Chondrocyte (in vitro differentiated cells): Measurements from ENCODE around the gene GOLGA6C. TPM values are rescaled to one million over a fixed set of nuclear protein-coding genes. Genes with fewer than 3 reads are reported as not detected.
"Not testable (repeated sequence)": the region's sequence is repeated elsewhere in the genome, so short reads cannot be mapped to it uniquely, and the experiment has no call there.

Source experiments
- DNase-seq: peaks from one replicate; pipeline ENCODE4 v3.0.0; 2021; ENCODE audit warnings: mixed read lengths, low spot score
- H3K27ac Mint-ChIP-seq: one replicate; pipeline ENCODE4 v1.8.0; 2021; ENCODE audit warnings: mild to moderate bottlenecking, moderate library complexity, mixed read lengths; ENCODE audit not compliant: unreplicated experiment
- H3K27me3 Mint-ChIP-seq: 2 replicates; pipeline ENCODE4 v1.8.0; 2021; ENCODE audit warnings: low read depth, mixed read lengths
- H3K36me3 Mint-ChIP-seq: 2 replicates; pipeline ENCODE4 v1.8.0; 2021; ENCODE audit warnings: low read depth, mixed read lengths
- H3K4me1 Mint-ChIP-seq: 2 replicates; pipeline ENCODE4 v1.8.0; 2021; ENCODE audit warnings: low read depth, mild to moderate bottlenecking, mixed read lengths
- H3K4me3 Mint-ChIP-seq: one replicate; pipeline ENCODE4 v1.8.0; 2021; ENCODE audit warnings: mild to moderate bottlenecking, moderate library complexity, mixed read lengths; ENCODE audit not compliant: unreplicated experiment
- H3K9me3 Mint-ChIP-seq: 2 replicates; pipeline ENCODE4 v1.8.0; 2021; ENCODE audit warnings: low read depth, mixed read lengths
- total RNA-seq: library from RNA; stranded (reverse); gene quantifications from 3 replicates; pipeline ENCODE4 v1.2.1, GENCODE V29; 2021
- TF ChIP-seq, protein P1 (sequence below): fragments of 200-600 bp; sonication (generic); IDR thresholded peaks from 2 replicates; pipeline ENCODE4 v1.5.0; 2021; ENCODE audit warnings: antibody characterized with exemption, mild to moderate bottlenecking, moderate library complexity

GOLGA6C gene
- total RNA-seq, 1 donor from 2014 or later, result not detected

GRCh38 chr15:75309711-75310110 is 51.6 kb downstream of the GOLGA6C start:
- peaks cover 18% of the 10 kb centered on the region for H3K27me3 Mint-ChIP-seq
- H3K4me1 Mint-ChIP-seq, result peaks cover 9% of the 10 kb centered on the region
- TF ChIP-seq, protein P1, sequence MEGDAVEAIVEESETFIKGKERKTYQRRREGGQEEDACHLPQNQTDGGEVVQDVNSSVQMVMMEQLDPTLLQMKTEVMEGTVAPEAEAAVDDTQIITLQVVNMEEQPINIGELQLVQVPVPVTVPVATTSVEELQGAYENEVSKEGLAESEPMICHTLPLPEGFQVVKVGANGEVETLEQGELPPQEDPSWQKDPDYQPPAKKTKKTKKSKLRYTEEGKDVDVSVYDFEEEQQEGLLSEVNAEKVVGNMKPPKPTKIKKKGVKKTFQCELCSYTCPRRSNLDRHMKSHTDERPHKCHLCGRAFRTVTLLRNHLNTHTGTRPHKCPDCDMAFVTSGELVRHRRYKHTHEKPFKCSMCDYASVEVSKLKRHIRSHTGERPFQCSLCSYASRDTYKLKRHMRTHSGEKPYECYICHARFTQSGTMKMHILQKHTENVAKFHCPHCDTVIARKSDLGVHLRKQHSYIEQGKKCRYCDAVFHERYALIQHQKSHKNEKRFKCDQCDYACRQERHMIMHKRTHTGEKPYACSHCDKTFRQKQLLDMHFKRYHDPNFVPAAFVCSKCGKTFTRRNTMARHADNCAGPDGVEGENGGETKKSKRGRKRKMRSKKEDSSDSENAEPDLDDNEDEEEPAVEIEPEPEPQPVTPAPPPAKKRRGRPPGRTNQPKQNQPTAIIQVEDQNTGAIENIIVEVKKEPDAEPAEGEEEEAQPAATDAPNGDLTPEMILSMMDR, result no peak
- no peak overlapping the region for H3K27ac Mint-ChIP-seq
- H3K36me3 Mint-ChIP-seq, result no peaks in the 10 kb centered on the region
- H3K4me3 Mint-ChIP-seq, result no peak overlapping the region
- no peaks in the 10 kb centered on the region for H3K9me3 Mint-ChIP-seq
- DNase-seq, result no peak

DNA sequence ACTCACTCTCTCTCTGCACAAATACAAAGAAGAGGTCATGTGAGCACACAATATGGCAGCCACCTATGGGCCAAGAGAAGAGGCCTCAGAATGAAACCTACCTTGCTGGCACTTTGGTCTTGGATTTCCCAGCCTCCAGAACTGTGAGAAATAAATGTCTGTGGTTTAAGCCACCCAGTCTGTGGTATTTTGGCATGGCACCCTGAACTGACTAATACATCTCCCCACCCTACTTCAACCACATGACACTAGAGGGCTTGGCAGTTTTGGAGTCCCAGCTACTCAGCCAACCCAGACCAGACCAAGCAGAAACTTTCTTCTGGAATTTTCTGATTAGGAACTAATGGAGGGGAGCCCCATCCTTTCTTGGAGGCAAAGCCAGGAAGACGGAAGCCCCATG is 54.4 kb downstream of the GOLGA6C start:
- H3K27me3 Mint-ChIP-seq, DNase-seq, H3K36me3 Mint-ChIP-seq, H3K4me3 Mint-ChIP-seq, H3K9me3 Mint-ChIP-seq, H3K27ac Mint-ChIP-seq, H3K4me1 Mint-ChIP-seq: not testable (repeated sequence)

GRCh38 chr15:75313116-75313845 is 55.1 kb downstream of the GOLGA6C start:
- TF ChIP-seq, protein P1, result no peak
- H3K27me3 Mint-ChIP-seq, result peaks cover 1% of the 10 kb centered on the region
- H3K4me1 Mint-ChIP-seq, result peaks cover 9% of the 10 kb centered on the region
- no peak overlapping the region for H3K27ac Mint-ChIP-seq
- no peaks in the 10 kb centered on the region for H3K36me3 Mint-ChIP-seq
- DNase-seq, result no peak
- no peak overlapping the region for H3K4me3 Mint-ChIP-seq
- H3K9me3 Mint-ChIP-seq, result no peaks in the 10 kb centered on the region

GRCh38 chr15:75314552-75315290 is 56.6 kb downstream of the GOLGA6C start:
- peaks cover 4% of the 10 kb centered on the region for H3K4me1 Mint-ChIP-seq
- H3K27ac Mint-ChIP-seq, result no peak overlapping the region

GRCh38 chr15:75319231-75319897 is 61.2 kb downstream of the GOLGA6C start:
- H3K36me3 Mint-ChIP-seq, H3K4me3 Mint-ChIP-seq, H3K9me3 Mint-ChIP-seq, H3K4me1 Mint-ChIP-seq, DNase-seq, H3K27ac Mint-ChIP-seq: not testable (repeated sequence)
- H3K27me3 Mint-ChIP-seq, result peaks cover 17% of the 10 kb centered on the region

More at GRCh38 chr15:75314552-75315290, 56.6 kb downstream of the GOLGA6C start:
- H3K4me3 Mint-ChIP-seq, result no peak overlapping the region
- H3K9me3 Mint-ChIP-seq, result no peaks in the 10 kb centered on the region
- no peak for DNase-seq
- H3K36me3 Mint-ChIP-seq, result no peaks in the 10 kb centered on the region
- peaks cover 1% of the 10 kb centered on the region for H3K27me3 Mint-ChIP-seq
- TF ChIP-seq, protein P1, result no peak

Other genes with a start within 250 kb of the GOLGA6C start
- 7.3 to 12.9 TPM (median 8.7 TPM) in 3 replicates for gene PPCDC, start 234.7 kb upstream of the GOLGA6C start, total RNA-seq
- gene C15orf39, start 56.5 kb upstream of the GOLGA6C start, total RNA-seq, result 12.2 to 33.4 TPM (median 32.9 TPM) in 3 replicates
- 0.15 TPM in 1 of 3 replicates, not detected in the others for gene GOLGA6D, start 24.5 kb downstream of the GOLGA6C start, total RNA-seq
- gene COMMD4, start 77.7 kb downstream of the GOLGA6C start, total RNA-seq, result 69.8 to 85.9 TPM (median 77.6 TPM) in 3 replicates
- 20.6 to 25.1 TPM (median 22.0 TPM) in 3 replicates for gene NEIL1, start 88.7 kb downstream of the GOLGA6C start, total RNA-seq
- gene MAN2C1, start 110.3 kb downstream of the GOLGA6C start, total RNA-seq, result 105 to 158 TPM (median 109 TPM) in 3 replicates
- gene SIN3A, start 193.4 kb downstream of the GOLGA6C start, total RNA-seq, result 39.3 to 50.9 TPM (median 44.9 TPM) in 3 replicates